IMR-90 (cell line): ENCODE results near the gene TACC2. TPM values are rescaled to one million over a fixed set of nuclear protein-coding genes. Genes with fewer than 3 reads are reported as not detected.
A peak's percentile ranks its signal among the peaks of the same experiment; 100 is the strongest.

Source experiments
- ATAC-seq: fragments of 200-7000 bp; cut with Tn5 transposase; 2 replicates; pipeline ENCODE4 v1.9.1; 2020; ENCODE audit warnings: low read depth, mild to moderate bottlenecking, moderate library complexity
- BruUV-seq: library from RNA; stranded (reverse); fragments of 400-500 nt; replicated peaks from 2 replicates; lab custom pipeline; 2021; lab: Mats Ljungman, UMichigan
- CTCF ChIA-PET: fragments of 300-600 bp; formaldehyde crosslinking; extraction: SDS; loops from one replicate; lab custom pipeline; 2021; ENCODE audit warnings: antibody characterized with exemption; lab: Yijun Ruan, JAX
- POLR2A ChIA-PET: fragments of 300-600 bp; sonication (Branson Sonifier 250); formaldehyde crosslinking; loops from one replicate; lab custom pipeline; 2022; ENCODE audit warnings: antibody characterized with exemption; ENCODE audit not compliant: unreplicated experiment; lab: Charles Lee
- DNase-seq: peaks from one replicate; pipeline ENCODE4 v3.0.0; 2013
- H2AFZ ChIP-seq: replicated peaks from 2 replicates; pipeline ENCODE3; 2013; ENCODE audit warnings: low read length, mild to moderate bottlenecking; ENCODE audit not compliant: poor library complexity
- H2AK5ac ChIP-seq: 2 replicates; pipeline ENCODE4 v1.6.1; 2013; ENCODE audit warnings: low read depth, low read length, inconsistent platforms
- H2AK9ac ChIP-seq: replicated peaks from 2 replicates; pipeline ENCODE3; 2013; ENCODE audit warnings: mild to moderate bottlenecking, low read depth, low read length, moderate library complexity; ENCODE audit not compliant: poor library complexity
- H2BK120ac ChIP-seq: 2 replicates; pipeline ENCODE4 v1.6.1; 2013; ENCODE audit warnings: low read depth, low read length, inconsistent platforms
- H2BK15ac ChIP-seq: 3 replicates; pipeline ENCODE4 v1.6.1; 2013; ENCODE audit warnings: low read depth, low read length, inconsistent platforms
- H2BK20ac ChIP-seq: 2 replicates; pipeline ENCODE4 v1.6.1; 2013; ENCODE audit warnings: low read depth, mild to moderate bottlenecking, inconsistent platforms, low read length, moderate library complexity
- H2BK5ac ChIP-seq: 2 replicates; pipeline ENCODE4 v1.6.1; 2013; ENCODE audit warnings: mild to moderate bottlenecking, low read depth, low read length, inconsistent platforms; ENCODE audit not compliant: poor library complexity, severe bottlenecking
- H3K14ac ChIP-seq: replicated peaks from 2 replicates; pipeline ENCODE4 v1.6.1; 2013; ENCODE audit warnings: low read depth, low read length, inconsistent platforms
- H3K18ac ChIP-seq: 2 replicates; pipeline ENCODE4 v1.6.1; 2013; ENCODE audit warnings: low read depth, low read length, control low read depth
- H3K23ac ChIP-seq: 2 replicates; pipeline ENCODE4 v1.6.1; 2013; ENCODE audit warnings: low read depth, low read length, inconsistent platforms
- H3K27ac ChIP-seq: 2 replicates; pipeline ENCODE4 v1.5.1; 2013; ENCODE audit warnings: mild to moderate bottlenecking, control low read depth, low read length; ENCODE audit not compliant: insufficient read depth
- H3K27me3 ChIP-seq: 2 replicates; pipeline ENCODE4 v1.6.1; 2013; ENCODE audit warnings: low read length; ENCODE audit not compliant: control insufficient read depth, insufficient read depth
- H3K36me3 ChIP-seq: 2 replicates; pipeline ENCODE4 v1.6.1; 2013; ENCODE audit warnings: low read length, mixed read lengths; ENCODE audit not compliant: control insufficient read depth, insufficient read depth
- H3K4ac ChIP-seq: 2 replicates; pipeline ENCODE4 v1.6.1; 2013; ENCODE audit warnings: low read depth, low read length, inconsistent platforms
- H3K4me1 ChIP-seq: 2 replicates; pipeline ENCODE4 v1.6.1; 2013; ENCODE audit warnings: low read length, mixed read lengths; ENCODE audit not compliant: control insufficient read depth, insufficient read depth
- H3K4me2 ChIP-seq: 2 replicates; pipeline ENCODE4 v1.6.1; 2013; ENCODE audit warnings: low read depth, mild to moderate bottlenecking, control low read depth, low read length, moderate library complexity
- H3K4me3 ChIP-seq: 2 replicates; pipeline ENCODE4 v1.5.1; 2013; ENCODE audit warnings: low read depth, mild to moderate bottlenecking, control low read depth, low read length, moderate library complexity; ENCODE audit not compliant: insufficient read depth
- H3K56ac ChIP-seq: 2 replicates; pipeline ENCODE4 v1.6.1; 2013; ENCODE audit warnings: low read length, inconsistent platforms; ENCODE audit not compliant: insufficient read depth; ENCODE audit errors: extremely low read depth
- H3K79me1 ChIP-seq, 2 experiments: 2 replicates each; pipeline ENCODE4 v1.6.1; 2013; ENCODE audit warnings: low read length in 2 of 2, inconsistent platforms in 1 of 2, low read depth in 1 of 2
- H3K9ac ChIP-seq: 2 replicates; pipeline ENCODE4 v1.6.1; 2013; ENCODE audit warnings: low read depth, low read length, control low read depth
- H3K9me1 ChIP-seq: 2 replicates; pipeline ENCODE4 v1.6.1; 2013; ENCODE audit warnings: low read length, inconsistent platforms; ENCODE audit not compliant: insufficient read depth
- H3K9me3 ChIP-seq: 2 replicates; pipeline ENCODE4 v1.6.1; 2013; ENCODE audit warnings: low read length; ENCODE audit not compliant: control insufficient read depth, insufficient read depth
- H4K20me1 ChIP-seq: 2 replicates; pipeline ENCODE4 v1.6.1; 2013; ENCODE audit warnings: low read length, inconsistent platforms; ENCODE audit not compliant: insufficient read depth
- H4K5ac ChIP-seq: 2 replicates; pipeline ENCODE4 v1.6.1; 2013; ENCODE audit warnings: mild to moderate bottlenecking, low read depth, low read length, control low read depth
- H4K8ac ChIP-seq, 2 experiments: 2 replicates each; pipeline ENCODE4 v1.6.1; 2013; ENCODE audit warnings: low read depth in 2 of 2, low read length in 2 of 2, control low read depth in 1 of 2, inconsistent platforms in 1 of 2
- H4K91ac ChIP-seq: 2 replicates; pipeline ENCODE4 v1.6.1; 2013; ENCODE audit warnings: low read depth, low read length, inconsistent platforms; ENCODE audit not compliant: insufficient read depth
- BHLHE40 ChIP-seq: fragments of 150-350 bp; IDR thresholded peaks from 2 replicates; pipeline ENCODE4 v1.6.1; 2016; ENCODE audit warnings: mild to moderate bottlenecking, low read depth, low read length
- CEBPB ChIP-seq: IDR thresholded peaks from 2 replicates; pipeline ENCODE4 v1.6.1; 2012; ENCODE audit warnings: low read depth, low read length, improper control_type of control experiment
- POLR2A ChIP-seq: IDR thresholded peaks from 2 replicates; pipeline ENCODE4 v1.6.1; 2012; ENCODE audit warnings: mild to moderate bottlenecking, low read depth, low read length
- RAD21 ChIP-seq: IDR thresholded peaks from 2 replicates; pipeline ENCODE4 v1.6.1; 2012; ENCODE audit warnings: low read length, improper control_type of control experiment
- RCOR1 ChIP-seq: IDR thresholded peaks from 2 replicates; pipeline ENCODE4 v1.6.1; 2012; ENCODE audit warnings: mild to moderate bottlenecking, low read length, improper control_type of control experiment; ENCODE audit not compliant: insufficient replicate concordance
- RFX5 ChIP-seq: IDR thresholded peaks from 2 replicates; pipeline ENCODE4 v1.8.0; 2012; ENCODE audit warnings: low read depth, mild to moderate bottlenecking, low read length, moderate library complexity
- SMC3 ChIP-seq: fragments of 150-350 bp; IDR thresholded peaks from 2 replicates; pipeline ENCODE4 v1.6.1; 2016; ENCODE audit warnings: low read depth, mild to moderate bottlenecking, antibody characterized with exemption, low read length, moderate library complexity
- whole genome bisulfite sequencing, 2 experiments: methylation state at CpG; one replicate each; pipeline versions ENCODE4 v1.1.5 to v1.1.7; 2013; ENCODE audit warnings: missing lambda C conversion rate in 2 of 2; ENCODE audit not compliant: insufficient read length in 1 of 2; ENCODE audit errors: extremely low coverage in 2 of 2; 5-methylcytosine and 5-hydroxymethylcytosine counted together
- dilution Hi-C: fragments of 300-500 bp; cut with HindIII; formaldehyde crosslinking; loops from one replicate; pipeline ENCODE4 v1.14.3; 2018; ENCODE audit warnings: low sequenced_read_pairs; ENCODE audit not compliant: unreplicated experiment
- in situ Hi-C: fragments of 300-500 bp; cut with MboI; formaldehyde crosslinking; loops from 3 replicates; pipeline ENCODE4 v1.14.3; 2019; ENCODE audit warnings: low sequenced_read_pairs, inconsistent platforms, mixed read lengths
- intact Hi-C: fragments of 100-400 bp; cut with micrococcal nuclease; formaldehyde crosslinking; loops from 2 replicates; pipeline ENCODE4 v1.10.0; 2022
- polyA plus RNA-seq, 3 experiments: library from polyadenylated mRNA; depleted of rRNA; stranded (reverse); fragments of >200 nt; gene quantifications; 2 replicates each; pipeline ENCODE4 v1.2.3, GENCODE V29; 2012; ENCODE audit warnings: low replicate concordance in 1 of 3
- total RNA-seq: library from RNA; depleted of rRNA; stranded (reverse); fragments of >200 nt; gene quantifications from 2 replicates; pipeline ENCODE4 v1.2.3, GENCODE V29; 2012
- TF ChIP-seq, protein P1 (sequence below): fragments of 150-350 bp; IDR thresholded peaks from 2 replicates; pipeline ENCODE4 v1.6.1; 2017; ENCODE audit warnings: mild to moderate bottlenecking, antibody characterized with exemption, low read length, low read depth

TACC2 gene
- total and polyA plus RNA-seq, 2 of the 4 experiments (the other 2 are of a cell fraction), result 2.9 to 15.4 TPM

- Histone ChIP-seq H2AFZ (no peak overlapping the region), H3K14ac (no peak overlapping the region), H3K4me2 (no peak overlapping the region), H3K9me3 (no peaks in the 10 kb centered on the region), H3K4ac (no peak overlapping the region), H3K79me1 (peaks cover 23 to 55% of the 10 kb centered on the region in 2 experiments), H3K36me3 (no peaks in the 10 kb centered on the region), H2BK120ac (no peak overlapping the region), H4K91ac (no peak overlapping the region), H2AK9ac (no peak overlapping the region), H3K27ac (no peak overlapping the region), H2BK20ac (no peak overlapping the region), H3K9me1 (peaks cover 6% of the 10 kb centered on the region; the same call in 1 of the 2 replicates), H3K9ac (no peak overlapping the region), H4K8ac (no peak overlapping the region), H4K5ac (no peak overlapping the region), H3K27me3 (no peaks in the 10 kb centered on the region), H3K4me3 (no peak overlapping the region), H2AK5ac (no peak overlapping the region), H2BK15ac (no peak overlapping the region), H3K18ac (no peak overlapping the region), H3K23ac (no peak overlapping the region), H3K56ac (no peak overlapping the region), H2BK5ac (no peak overlapping the region), H4K20me1 (peaks cover 13% of the 10 kb centered on the region; the same call in 1 of the 2 replicates), H3K4me1 (peaks cover 10% of the 10 kb centered on the region)
- BruUV-seq, result no TSS peak
- no CpG with 5 or more reads among the region's 5 CpGs for WGBS, 2 experiments
- POLR2A ChIA-PET, result no interaction called here
- intact Hi-C loops, result no loop called here
- DNase-seq (peak; percentile 27), ATAC-seq (no peak)
- CTCF ChIA-PET, result interaction anchor here (0.6 kb wide), 1 partner anchor 209 kb away, joined by 5 read pairs; no protein-coding TSS in a partner anchor
- TF ChIP-seq POLR2A, result no peak
- no peak for TF ChIP-seq SMC3
- no peak for TF ChIP-seq RCOR1
- TF ChIP-seq, protein P1, sequence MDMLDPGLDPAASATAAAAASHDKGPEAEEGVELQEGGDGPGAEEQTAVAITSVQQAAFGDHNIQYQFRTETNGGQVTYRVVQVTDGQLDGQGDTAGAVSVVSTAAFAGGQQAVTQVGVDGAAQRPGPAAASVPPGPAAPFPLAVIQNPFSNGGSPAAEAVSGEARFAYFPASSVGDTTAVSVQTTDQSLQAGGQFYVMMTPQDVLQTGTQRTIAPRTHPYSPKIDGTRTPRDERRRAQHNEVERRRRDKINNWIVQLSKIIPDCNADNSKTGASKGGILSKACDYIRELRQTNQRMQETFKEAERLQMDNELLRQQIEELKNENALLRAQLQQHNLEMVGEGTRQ, result no peak
- no peak for TF ChIP-seq RFX5
- TF ChIP-seq RAD21, result no peak
- no peak for TF ChIP-seq BHLHE40
- TF ChIP-seq CEBPB, result no peak
- dilution Hi-C loops, result no loop called here
- in situ Hi-C loops, result loop anchor here (25.0 kb wide), 1 partner anchor 705 kb away; no protein-coding TSS in a partner anchor
These were observed 168.5 kb downstream of the TACC2 start for GRCh38 chr10:122157451-122157850.
